Melanocyte of skin (primary cell): ENCODE data around the gene DOC2B. TPM values are rescaled to one million over a fixed set of nuclear protein-coding genes. Genes with fewer than 3 reads are reported as not detected.

Experiments used
- total RNA-seq, 2 donors: library from RNA; depleted of rRNA; stranded (reverse); fragments of >200 nt; gene quantifications; 2 replicates each; pipeline ENCODE4 v1.2.3, GENCODE V29; 2012

DOC2B gene
- total RNA-seq = not detected

GRCh38 chr17:181245-182049, at the start of gene DOC2B:
Gene DOC2B, minus strand, starts transcription at chr17:181650. Its CDS starts 171 bp downstream, at chr17:181479.

GRCh38 chr17:137166-137807, 44.2 kb downstream of the DOC2B start, which contains the start of gene SCGB1C2:
Gene SCGB1C2, plus strand, starts transcription at chr17:137569. Its CDS starts 22 bp downstream, at chr17:137591.

Other genes with a start within 250 kb of the DOC2B start
- gene SCGB1C2, start 44.1 kb downstream of the DOC2B start, total RNA-seq = not detected
- gene RPH3AL, start 171.2 kb upstream of the DOC2B start, total RNA-seq = 1 to 10 TPM in 1 of 2 donors, under 1 TPM in 1; 1.00 to 1.4 TPM